ENCODE data around the gene RTCB. TPM values are rescaled to one million over a fixed set of nuclear protein-coding genes. Genes with fewer than 3 reads are reported as not detected.

Gene RTCB
- total RNA-seq, 1 experiment from 2014 or later, result 101 TPM

DNA sequence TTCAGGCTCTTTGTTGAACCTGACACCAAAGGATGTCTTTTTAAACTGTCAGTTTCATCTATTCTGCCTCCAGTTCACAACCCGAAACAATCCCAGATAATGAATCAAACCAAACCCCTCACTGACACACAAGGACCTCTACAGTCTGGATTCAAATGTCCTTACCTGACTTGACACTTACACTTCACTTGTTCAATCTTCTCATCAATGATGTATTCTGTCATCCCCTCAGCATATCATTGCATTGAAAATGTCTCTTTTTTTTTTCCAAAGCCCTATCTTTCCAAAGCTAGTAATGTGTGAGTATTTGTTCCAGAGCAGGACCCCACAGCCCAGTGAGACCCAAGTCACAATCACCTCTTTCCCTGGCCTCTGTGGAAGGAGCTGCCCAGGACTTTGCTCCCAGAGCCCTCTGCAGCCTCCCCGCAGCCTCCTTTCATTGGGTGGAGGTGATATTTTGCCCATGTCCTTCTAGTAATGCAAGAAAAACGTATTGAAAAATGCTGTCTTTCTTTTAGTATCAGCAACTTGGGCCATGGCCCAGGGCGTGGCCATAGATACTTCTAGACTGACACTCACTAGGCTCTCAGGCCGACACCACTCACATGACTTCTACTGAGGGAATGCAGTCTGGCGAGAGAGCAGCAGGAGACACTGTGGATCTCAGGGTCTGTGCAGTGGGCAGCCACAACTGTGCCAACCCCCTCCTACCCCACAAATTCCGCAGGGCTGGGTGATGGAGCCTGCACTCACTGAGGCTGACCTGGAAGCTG is 36.2 kb downstream of the RTCB start:
- Histone ChIP-seq H3K14ac (ENCODE audit: insufficient read depth, low read length) (no peak overlapping the region), H3K23me2 (ENCODE audit: insufficient read length, low read depth, low read length, poor library complexity, severe bottlenecking) (no peaks in the 10 kb centered on the region), H3K9me3 (ENCODE audit: control insufficient read depth, low read depth, low read length) (no peaks in the 10 kb centered on the region), H2BK15ac (ENCODE audit: low read depth, low read length) (no peak overlapping the region), H2AFZ (ENCODE audit: low read length) (no peak overlapping the region), H4K20me1 (ENCODE audit: control insufficient read depth, insufficient read depth, insufficient read length) (no peaks in the 10 kb centered on the region), H4K8ac (replicated peaks; ENCODE audit: insufficient read length, low read depth, low read length) (no peak overlapping the region), H3K23ac (ENCODE audit: insufficient read length, low read depth, low read length) (no peak overlapping the region), H2BK5ac (ENCODE audit: insufficient read length, low read length) (no peak overlapping the region), H3K4me1 (ENCODE audit: insufficient read depth, low read length) (no peaks in the 10 kb centered on the region), H3K79me2 (ENCODE audit: insufficient read depth, low read length) (no peaks in the 10 kb centered on the region), H3K4ac (ENCODE audit: low read depth, low read length) (no peak overlapping the region), H3K56ac (ENCODE audit: insufficient read length, low read depth, low read length) (no peak overlapping the region), H3K27ac (ENCODE audit: insufficient read length, low read depth, low read length) (no peak overlapping the region), H3K9ac (ENCODE audit: extremely low read depth, insufficient read length, low read length) (no peak overlapping the region), H4K91ac (ENCODE audit: insufficient read length, low read depth, low read length) (no peak overlapping the region), H2AK5ac (ENCODE audit: insufficient read length, low read length) (no peak overlapping the region), H2BK20ac (ENCODE audit: low read depth, low read length, poor library complexity, severe bottlenecking) (no peak overlapping the region), H3K27me3 (ENCODE audit: insufficient read depth, low read length) (no peaks in the 10 kb centered on the region), H3K79me1 (ENCODE audit: insufficient read depth, low read depth, low read length, poor library complexity, severe bottlenecking) (no peaks in the 10 kb centered on the region), H2BK12ac (ENCODE audit: insufficient read length, low read depth, low read length) (no peak overlapping the region), H3K4me2 (ENCODE audit: insufficient read depth, insufficient read length, low read length) (no peak overlapping the region), H3T11ph (ENCODE audit: low read length) (no peak overlapping the region), H3K18ac (ENCODE audit: insufficient read length, low read depth, low read length) (no peak overlapping the region), H2BK120ac (ENCODE audit: low read depth, low read length, poor library complexity, severe bottlenecking) (no peak overlapping the region), H4K5ac (ENCODE audit: insufficient read length, low read depth, low read length) (no peak overlapping the region)
- DNase-seq, result no peak
- H3K27ac Mint-ChIP-seq, result no peak overlapping the region
- peaks cover 10% of the 10 kb centered on the region for H3K27me3 Mint-ChIP-seq (ENCODE audit: low read depth)
- WGBS (ENCODE audit: extremely low coverage, insufficient read length, low lambda C conversion rate), result no CpG with 5 or more reads among the region's 7 CpGs
- TF ChIP-seq CTCF (conservative IDR thresholded peaks at IDR 0.05), result no peak
- no peaks in the 10 kb centered on the region for H3K9me3 Mint-ChIP-seq
- H3K36me3 Mint-ChIP-seq (ENCODE audit: insufficient read depth in 1 of 3, low read depth in 3 of 3), result no peaks in the 10 kb centered on the region
- no peaks in the 10 kb centered on the region for H3K4me1 Mint-ChIP-seq
- H3K4me3 Mint-ChIP-seq, result no peak overlapping the region

Data from H9 (cell line).